ENCODE data around the gene GLI2.

Gene GLI2

DNA sequence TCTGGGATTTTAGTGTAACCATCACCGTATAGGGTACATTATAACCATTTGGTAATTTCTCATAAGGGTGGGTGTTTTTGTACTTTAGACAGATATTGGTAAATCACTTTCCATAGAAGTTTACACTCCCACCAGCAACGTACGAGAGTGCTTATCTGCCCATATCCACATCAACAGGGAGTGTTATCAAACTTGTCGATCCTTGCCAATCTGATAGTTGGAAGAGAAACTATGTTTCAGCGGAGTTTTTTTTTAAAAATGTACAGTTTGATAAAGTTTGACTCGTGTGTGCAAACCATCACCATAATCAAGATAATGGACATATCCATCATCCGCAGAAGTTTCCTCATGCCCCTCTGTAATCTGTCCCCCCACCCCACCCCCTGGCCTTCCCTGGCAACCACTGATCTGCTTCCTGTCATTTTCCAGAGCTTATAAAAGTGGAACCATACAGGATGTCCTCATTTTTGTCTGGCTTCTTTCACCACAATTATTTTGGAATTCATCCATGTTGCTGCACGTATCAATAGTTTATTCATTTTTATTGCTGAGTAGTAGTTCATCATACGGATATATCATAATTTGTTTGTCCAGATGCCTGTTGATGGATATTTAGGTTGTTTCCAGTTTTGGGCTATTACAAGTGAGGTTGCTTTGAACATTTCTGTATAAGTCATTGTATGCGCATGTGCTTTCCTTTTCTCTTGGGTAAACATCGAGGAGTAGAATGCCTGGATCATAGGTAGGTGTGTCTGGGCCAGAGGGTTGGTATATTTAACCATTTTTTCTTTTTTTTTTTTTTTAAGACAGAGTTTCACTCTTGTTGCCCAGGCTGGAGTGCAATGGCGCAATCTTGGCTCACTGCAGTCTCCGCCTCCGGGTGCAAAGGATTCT, 18.6 kb downstream of the GLI2 start:
- no peak overlapping the region for H3K4me3 ChIP-seq (ENCODE audit: low read length, poor library complexity, severe bottlenecking)
- H4K20me1 ChIP-seq (ENCODE audit: insufficient read depth, low read length, poor library complexity, severe bottlenecking), result no peaks in the 10 kb centered on the region
- H3K79me2 ChIP-seq (ENCODE audit: insufficient read depth, low read length), result no peaks in the 10 kb centered on the region
- no peaks in the 10 kb centered on the region for H3F3A ChIP-seq (ENCODE audit: low read depth)
- H3K4me1 ChIP-seq (ENCODE audit: insufficient read depth, low read length, poor library complexity, severe bottlenecking), result no peaks in the 10 kb centered on the region
- H3K9ac ChIP-seq (ENCODE audit: low read depth, low read length, poor library complexity, severe bottlenecking), result no peak overlapping the region
- H2AFZ ChIP-seq (ENCODE audit: low read length), result no peak overlapping the region
- H3K27me3 ChIP-seq (ENCODE audit: insufficient read depth, low read length, poor library complexity, severe bottlenecking), result no peaks in the 10 kb centered on the region
- H3K4me2 ChIP-seq (ENCODE audit: low read depth, low read length, poor library complexity, severe bottlenecking), result no peak overlapping the region
- no peaks in the 10 kb centered on the region for H3K9me3 ChIP-seq (ENCODE audit: insufficient read depth, low read depth, low read length)
- no peaks in the 10 kb centered on the region for H3K36me3 ChIP-seq (ENCODE audit: insufficient read depth, low read length)
- TF ChIP-seq, protein P1, sequence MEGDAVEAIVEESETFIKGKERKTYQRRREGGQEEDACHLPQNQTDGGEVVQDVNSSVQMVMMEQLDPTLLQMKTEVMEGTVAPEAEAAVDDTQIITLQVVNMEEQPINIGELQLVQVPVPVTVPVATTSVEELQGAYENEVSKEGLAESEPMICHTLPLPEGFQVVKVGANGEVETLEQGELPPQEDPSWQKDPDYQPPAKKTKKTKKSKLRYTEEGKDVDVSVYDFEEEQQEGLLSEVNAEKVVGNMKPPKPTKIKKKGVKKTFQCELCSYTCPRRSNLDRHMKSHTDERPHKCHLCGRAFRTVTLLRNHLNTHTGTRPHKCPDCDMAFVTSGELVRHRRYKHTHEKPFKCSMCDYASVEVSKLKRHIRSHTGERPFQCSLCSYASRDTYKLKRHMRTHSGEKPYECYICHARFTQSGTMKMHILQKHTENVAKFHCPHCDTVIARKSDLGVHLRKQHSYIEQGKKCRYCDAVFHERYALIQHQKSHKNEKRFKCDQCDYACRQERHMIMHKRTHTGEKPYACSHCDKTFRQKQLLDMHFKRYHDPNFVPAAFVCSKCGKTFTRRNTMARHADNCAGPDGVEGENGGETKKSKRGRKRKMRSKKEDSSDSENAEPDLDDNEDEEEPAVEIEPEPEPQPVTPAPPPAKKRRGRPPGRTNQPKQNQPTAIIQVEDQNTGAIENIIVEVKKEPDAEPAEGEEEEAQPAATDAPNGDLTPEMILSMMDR (conservative IDR thresholded peaks at IDR 0.05; ENCODE audit: low read length), result no peak
- TF ChIP-seq EZH2phosphoT487 (IDR thresholded peaks at IDR 0.05; ENCODE audit: borderline replicate concordance), result no peak
- no peaks in the 10 kb centered on the region for H3K9me2 ChIP-seq (replicated peaks; ENCODE audit: low read depth, low read length)

DNA sequence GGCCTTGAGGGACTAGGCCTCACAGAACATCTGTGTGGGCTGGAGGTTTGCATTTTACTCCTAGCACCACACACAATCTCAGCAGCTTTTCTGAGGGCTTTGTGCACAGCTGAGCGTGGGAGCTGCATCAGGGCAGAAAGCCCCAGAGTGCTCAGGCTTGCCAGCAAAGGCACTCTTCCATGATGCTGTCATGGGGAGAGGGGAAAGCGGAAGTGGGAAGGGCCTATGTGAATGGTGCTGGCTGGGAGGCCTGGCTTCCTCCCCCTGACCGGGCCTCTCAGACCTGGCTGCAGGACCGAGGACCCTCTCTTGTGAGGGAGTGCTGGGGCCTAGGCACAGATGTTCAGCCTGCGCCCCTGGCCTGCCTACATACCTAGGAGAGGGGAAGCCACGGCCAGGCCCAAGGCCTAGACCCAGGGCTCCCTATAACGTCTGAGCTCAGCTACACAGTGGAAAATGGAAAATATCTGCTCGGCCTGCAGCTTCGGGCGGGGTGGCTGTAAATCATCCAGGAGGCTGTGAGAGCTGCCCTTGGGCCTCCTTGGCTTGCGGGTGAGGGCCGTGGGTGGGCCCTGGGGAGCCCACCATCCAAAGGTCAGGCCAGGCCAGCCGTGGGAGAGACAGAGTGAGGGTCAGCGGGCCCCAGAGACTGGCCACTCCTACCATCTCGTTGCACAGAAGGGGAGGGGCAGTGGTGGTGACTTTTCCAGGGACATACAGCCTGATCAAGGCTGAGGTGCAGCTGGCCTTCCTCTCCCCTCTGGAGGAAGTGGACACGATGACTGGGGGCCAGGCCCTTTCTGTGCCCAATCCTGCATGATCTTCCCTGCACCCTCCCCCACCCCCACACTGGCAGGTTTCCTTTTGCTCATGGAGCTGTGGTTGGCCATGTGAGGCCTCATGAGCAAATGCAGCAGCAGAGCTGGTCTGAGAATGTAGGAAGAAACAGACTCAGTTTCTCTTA, 22.8 kb downstream of the GLI2 start:
- H3K27me3 ChIP-seq (ENCODE audit: insufficient read depth, low read length, poor library complexity, severe bottlenecking), result no peaks in the 10 kb centered on the region
- no peak overlapping the region for H2AFZ ChIP-seq (ENCODE audit: low read length)
- no peak overlapping the region for H3K9ac ChIP-seq (ENCODE audit: low read depth, low read length, poor library complexity, severe bottlenecking)
- no peaks in the 10 kb centered on the region for H4K20me1 ChIP-seq (ENCODE audit: insufficient read depth, low read length, poor library complexity, severe bottlenecking)
- no peak overlapping the region for H3K4me2 ChIP-seq (ENCODE audit: low read depth, low read length, poor library complexity, severe bottlenecking)
- no peaks in the 10 kb centered on the region for H3K4me1 ChIP-seq (ENCODE audit: insufficient read depth, low read length, poor library complexity, severe bottlenecking)
- H3K79me2 ChIP-seq (ENCODE audit: insufficient read depth, low read length), result no peaks in the 10 kb centered on the region
- H3F3A ChIP-seq (ENCODE audit: low read depth), result no peaks in the 10 kb centered on the region
- H3K9me3 ChIP-seq (ENCODE audit: insufficient read depth, low read depth, low read length), result no peaks in the 10 kb centered on the region
- H3K36me3 ChIP-seq (ENCODE audit: insufficient read depth, low read length), result no peaks in the 10 kb centered on the region
- no peak overlapping the region for H3K4me3 ChIP-seq (ENCODE audit: low read length, poor library complexity, severe bottlenecking)
- no peaks in the 10 kb centered on the region for H3K9me2 ChIP-seq (replicated peaks; ENCODE audit: low read depth, low read length)
- no peak for TF ChIP-seq EZH2phosphoT487 (IDR thresholded peaks at IDR 0.05; ENCODE audit: borderline replicate concordance)

DNA sequence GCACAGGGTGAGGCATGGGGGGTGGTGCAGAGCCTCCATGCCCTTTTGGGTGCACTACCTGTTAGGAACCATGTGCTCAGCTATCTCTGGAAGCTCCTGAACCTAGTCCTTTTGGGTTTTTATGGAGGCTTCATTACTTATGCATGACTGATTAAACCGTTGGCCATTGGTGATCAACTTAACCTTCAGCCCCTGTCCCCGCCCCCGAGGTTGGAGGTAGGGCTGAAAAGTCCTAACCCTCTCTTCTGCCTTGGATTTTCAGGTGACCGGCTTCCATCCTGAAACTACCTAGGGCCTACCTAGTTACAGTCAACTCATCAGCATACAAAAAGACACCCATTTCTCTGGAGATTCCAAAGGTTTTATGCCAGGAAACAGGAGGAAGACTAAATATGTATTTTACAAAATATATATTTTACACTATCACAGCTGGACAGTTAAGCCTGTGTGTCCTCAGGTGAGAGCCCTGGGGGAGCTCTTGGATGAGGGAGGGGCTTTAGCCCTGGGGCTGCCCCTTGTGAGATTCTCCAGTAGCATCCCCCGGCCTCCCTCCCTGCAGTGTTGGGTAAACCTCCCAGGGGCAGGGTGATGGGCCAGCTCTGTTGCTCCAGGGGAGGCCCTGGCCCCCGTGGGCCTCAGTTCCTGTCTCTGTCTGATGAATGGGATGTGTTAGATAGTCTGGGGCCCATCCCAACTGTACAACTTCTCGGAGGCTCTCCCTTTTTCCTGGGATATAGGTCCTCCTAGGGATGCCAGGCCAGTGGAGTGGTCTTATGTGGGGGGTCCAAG, 24.1 kb downstream of the GLI2 start:
- Histone ChIP-seq H3K9me2 (replicated peaks; ENCODE audit: low read depth, low read length) (no peaks in the 10 kb centered on the region), H3K79me2 (ENCODE audit: insufficient read depth, low read length) (no peaks in the 10 kb centered on the region), H3K9me3 (ENCODE audit: insufficient read depth, low read depth, low read length) (no peaks in the 10 kb centered on the region), H4K20me1 (ENCODE audit: insufficient read depth, low read length, poor library complexity, severe bottlenecking) (no peaks in the 10 kb centered on the region), H3K27me3 (ENCODE audit: insufficient read depth, low read length, poor library complexity, severe bottlenecking) (no peaks in the 10 kb centered on the region), H3K36me3 (ENCODE audit: insufficient read depth, low read length) (no peaks in the 10 kb centered on the region), H3K4me1 (ENCODE audit: insufficient read depth, low read length, poor library complexity, severe bottlenecking) (no peaks in the 10 kb centered on the region), H2AFZ (ENCODE audit: low read length) (no peak overlapping the region), H3K9ac (ENCODE audit: low read depth, low read length, poor library complexity, severe bottlenecking) (no peak overlapping the region), H3K4me3 (ENCODE audit: low read length, poor library complexity, severe bottlenecking) (no peak overlapping the region), H3F3A (ENCODE audit: low read depth) (no peaks in the 10 kb centered on the region), H3K4me2 (ENCODE audit: low read depth, low read length, poor library complexity, severe bottlenecking) (no peak overlapping the region)
- TF ChIP-seq, protein P1 (conservative IDR thresholded peaks at IDR 0.05; ENCODE audit: low read length), result no peak
- TF ChIP-seq EZH2phosphoT487 (IDR thresholded peaks at IDR 0.05; ENCODE audit: borderline replicate concordance), result no peak

Measured in Loucy (cell line).